K562 (cell line): ENCODE data around the gene TRIM31. TPM values are rescaled to one million over a fixed set of nuclear protein-coding genes. Genes with fewer than 3 reads are reported as not detected.

Experiments
- ATF1 ChIP-seq, 2 experiments: fragments of 450-650 bp in 1 of 2; IDR thresholded peaks; 2 replicates each; pipeline ENCODE4 v1.6.1; 2016; ENCODE audit warnings: missing compliant biosample characterization in 1 of 2, missing genetic modification characterization in 1 of 2
- BCL6 ChIP-seq: fragments of 250-450 bp; sonication (Bioruptor Pico); IDR thresholded peaks from 2 replicates; pipeline ENCODE4 v1.4.0; 2020
- GABPA ChIP-seq: fragments of 200-800 bp; sonication (Bioruptor generic); conservative IDR thresholded peaks from 2 replicates; pipeline ENCODE4 v1.6.1; 2016; ENCODE audit warnings: low read depth, missing genetic modification characterization, missing compliant biosample characterization
- KAT8 ChIP-seq: fragments of 450-650 bp; IDR thresholded peaks from 2 replicates; pipeline ENCODE4 v1.6.1; 2016; ENCODE audit warnings: low read depth, mild to moderate bottlenecking
- NBN ChIP-seq: fragments of 450-650 bp; IDR thresholded peaks from 2 replicates; pipeline ENCODE4 v1.6.1; 2016; ENCODE audit warnings: low read depth, mild to moderate bottlenecking
- POLR2H ChIP-seq: IDR thresholded peaks from 2 replicates; pipeline ENCODE4 v1.6.1; 2016; ENCODE audit warnings: missing genetic modification characterization, low read depth, mild to moderate bottlenecking, control low read depth, missing compliant biosample characterization, moderate library complexity
- SMAD1 ChIP-seq: fragments of 150-350 bp; IDR thresholded peaks from 2 replicates; pipeline ENCODE4 v1.6.1; 2014; ENCODE audit warnings: low read length, low read depth; ENCODE audit not compliant: partially characterized antibody
- SMAD2 ChIP-seq: fragments of 150-350 bp; IDR thresholded peaks from 2 replicates; pipeline ENCODE4 v1.6.1; 2014; ENCODE audit warnings: low read depth, mild to moderate bottlenecking, low read length
- SMAD4 ChIP-seq: fragments of 250-450 bp; sonication (Bioruptor Pico); conservative IDR thresholded peaks from 2 replicates; pipeline ENCODE4 v1.8.0; 2021; ENCODE audit warnings: inconsistent platforms, mild to moderate bottlenecking, moderate library complexity
- TBL1XR1 ChIP-seq, 2 experiments: IDR thresholded peaks; 2 replicates each; pipeline ENCODE4 v1.6.1; 2012; ENCODE audit warnings: improper control_type of control experiment in 2 of 2, low read length in 2 of 2, mild to moderate bottlenecking in 1 of 2
- TEAD4 ChIP-seq, 2 experiments: sonication (generic) in 1 of 2; formaldehyde crosslinking in 1 of 2; IDR thresholded peaks; 2 replicates each; pipeline versions ENCODE4 v1.6.1 to v1.8.0; 2012 to 2022; ENCODE audit warnings: borderline replicate concordance in 1 of 2, inconsistent platforms in 1 of 2, low read length in 1 of 2, mild to moderate bottlenecking in 1 of 2, missing genetic modification reagents in 1 of 2
- ZNF121 ChIP-seq: sonication (generic); formaldehyde crosslinking; conservative IDR thresholded peaks from 2 replicates; pipeline ENCODE4 v1.8.0; 2022; ENCODE audit warnings: missing genetic modification reagents
- ZNF124 ChIP-seq: sonication (generic); formaldehyde crosslinking; IDR thresholded peaks from 2 replicates; pipeline ENCODE4 v1.8.1; 2022; ENCODE audit warnings: missing genetic modification reagents
- ZNF24 ChIP-seq: fragments of 450-650 bp; IDR thresholded peaks from 2 replicates; pipeline ENCODE4 v1.6.1; 2016
- ZNF316 ChIP-seq: fragments of 450-650 bp; IDR thresholded peaks from 2 replicates; pipeline ENCODE4 v1.6.1; 2016
- ZNF384 ChIP-seq: IDR thresholded peaks from 2 replicates; pipeline ENCODE4 v1.6.1; 2012; ENCODE audit warnings: low read depth, low read length, improper control_type of control experiment
- ZNF766 ChIP-seq: fragments of 200-800 bp; sonication (Bioruptor generic); conservative IDR thresholded peaks from 2 replicates; pipeline ENCODE4 v1.6.1; 2016; ENCODE audit warnings: missing genetic modification characterization, missing compliant biosample characterization
- ZSCAN32 ChIP-seq: fragments of 450-650 bp; formaldehyde crosslinking; IDR thresholded peaks from 2 replicates; pipeline ENCODE4 v1.4.0; 2020; ENCODE audit warnings: mild to moderate bottlenecking, moderate library complexity
- polyA plus RNA-seq, 8 experiments: library from polyadenylated mRNA; depleted of rRNA in 4 of 8; stranded (reverse) in 5 of 8; unstranded in 3 of 8; fragments of >200 nt; fragmentation: Nextera tagmentation in 2 of 8; fragmentation: Illumina TruSeq in 1 of 8; extraction: Ambion mirVana in 2 of 8; extraction: Trizol in 1 of 8; gene quantifications; 2 replicates each; pipeline versions ENCODE4 v1.2.1 to v1.2.3, GENCODE V29; 2011 to 2014; ENCODE audit warnings: inconsistent platforms in 1 of 8, missing spikeins in 1 of 8
- total RNA-seq, 7 experiments: library from RNA; depleted of rRNA in 6 of 7; stranded (reverse); fragments of >200 nt in 6 of 7; fragmentation: Illumina TruSeq in 2 of 7; extraction: Trizol in 2 of 7; gene quantifications; 2 replicates each; pipeline versions ENCODE4 v1.2.1 to v1.2.3, GENCODE V29; 2011 to 2021; ENCODE audit warnings: low replicate concordance in 1 of 7
- TF ChIP-seq, protein P1 (sequence below): sonication (generic); formaldehyde crosslinking; IDR thresholded peaks from 2 replicates; pipeline ENCODE4 v1.8.1; 2023; ENCODE audit warnings: mild to moderate bottlenecking, missing genetic modification reagents
- TF ChIP-seq, protein P2 (sequence below): IDR thresholded peaks from 2 replicates; pipeline ENCODE4 v1.6.1; 2014; ENCODE audit warnings: antibody characterized with exemption
- TF ChIP-seq, protein P3 (sequence below): sonication (generic); formaldehyde crosslinking; IDR thresholded peaks from 2 replicates; pipeline ENCODE4 v1.8.0; 2023; ENCODE audit warnings: mild to moderate bottlenecking, missing genetic modification reagents
- TF ChIP-seq, protein P4 (sequence below): fragments of 250-450 bp; sonication (Bioruptor Pico); IDR thresholded peaks from 2 replicates; pipeline ENCODE4 v1.5.0; 2021

The TRIM31 gene
- total and polyA plus RNA-seq, 9 of the 15 experiments (the other 6 are each of a cell fraction or from before 2014, with no cell fraction given), result not detected

DNA sequence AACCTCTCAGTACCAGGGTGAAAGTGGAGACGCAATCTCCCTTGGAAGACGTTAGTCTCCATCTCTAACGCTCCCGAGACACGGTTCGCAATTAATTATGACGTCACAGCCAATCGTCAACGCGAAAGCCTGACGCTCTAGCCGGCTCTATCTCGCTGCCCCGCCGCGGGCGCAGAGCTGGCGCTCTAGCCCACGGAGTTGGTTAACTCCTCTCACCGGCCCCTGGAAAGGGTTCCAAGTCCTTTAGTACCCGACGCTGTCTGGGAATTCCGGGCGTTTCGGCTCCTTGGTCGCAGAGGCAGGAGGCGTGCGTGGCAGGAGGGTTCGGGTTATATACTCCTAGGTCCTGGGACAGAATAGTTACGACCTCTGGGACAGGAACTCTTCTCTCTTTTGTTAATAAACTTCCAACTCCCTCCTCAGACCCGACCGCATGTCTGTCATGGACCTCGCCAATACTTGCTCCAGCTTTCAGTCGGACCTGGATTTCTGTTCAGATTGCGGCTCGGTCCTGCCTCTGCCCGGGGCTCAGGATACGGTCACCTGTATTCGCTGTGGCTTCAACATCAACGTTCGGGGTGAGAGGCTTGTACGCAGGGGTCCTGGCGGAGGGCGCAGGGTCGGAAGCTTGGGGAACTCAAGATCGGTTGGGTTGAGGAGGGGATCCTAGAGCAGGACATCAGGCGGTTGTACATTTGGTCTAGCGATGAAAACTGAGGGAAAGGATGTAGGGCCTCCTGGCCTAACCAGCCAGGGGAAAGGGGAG is 51.6 kb downstream of the TRIM31 start, which contains the start of gene POLR1H (continued):
- TF ChIP-seq, protein P1, sequence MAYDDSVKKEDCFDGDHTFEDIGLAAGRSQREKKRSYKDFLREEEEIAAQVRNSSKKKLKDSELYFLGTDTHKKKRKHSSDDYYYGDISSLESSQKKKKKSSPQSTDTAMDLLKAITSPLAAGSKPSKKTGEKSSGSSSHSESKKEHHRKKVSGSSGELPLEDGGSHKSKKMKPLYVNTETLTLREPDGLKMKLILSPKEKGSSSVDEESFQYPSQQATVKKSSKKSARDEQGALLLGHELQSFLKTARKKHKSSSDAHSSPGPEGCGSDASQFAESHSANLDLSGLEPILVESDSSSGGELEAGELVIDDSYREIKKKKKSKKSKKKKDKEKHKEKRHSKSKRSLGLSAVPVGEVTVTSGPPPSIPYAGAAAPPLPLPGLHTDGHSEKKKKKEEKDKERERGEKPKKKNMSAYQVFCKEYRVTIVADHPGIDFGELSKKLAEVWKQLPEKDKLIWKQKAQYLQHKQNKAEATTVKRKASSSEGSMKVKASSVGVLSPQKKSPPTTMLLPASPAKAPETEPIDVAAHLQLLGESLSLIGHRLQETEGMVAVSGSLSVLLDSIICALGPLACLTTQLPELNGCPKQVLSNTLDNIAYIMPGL (CRISPR knock-in tag), result peak; percentile 23; the same call in 1 of the 2 replicates
- TF ChIP-seq ZNF121, result no peak
- no peak for TF ChIP-seq ZNF384
- no peak for TF ChIP-seq KAT8
- TF ChIP-seq POLR2H (tag), result peak; percentile 95
- peak; percentile 92 for TF ChIP-seq SMAD1
- TF ChIP-seq ZNF24, result 0 out of 2 replicates have a peak, but pooled peaks have one; percentile 40
- TF ChIP-seq GABPA (tag), result peak; percentile 58
- TF ChIP-seq TBL1XR1 (IDR thresholded peaks at IDR 0.05; ENCODE audit: low read length in 2 of 2), result peak in 1 of 2 experiments; percentile 89; a peak in 3 of 4 replicates
- TF ChIP-seq ZSCAN32 (CRISPR knock-in tag), result no peak
- TF ChIP-seq TEAD4 (IDR thresholded peaks at IDR 0.05; ENCODE audit: low read length), result peak; percentile 55; the same call in 1 of the 2 replicates
- TF ChIP-seq TEAD4 (CRISPR knock-in tag; IDR thresholded peaks at IDR 0.05; ENCODE audit: borderline replicate concordance), result no peak
- peak; percentile 62; the same call in 1 of the 2 replicates for TF ChIP-seq ZNF766
- TF ChIP-seq SMAD2, result no peak
- TF ChIP-seq ATF1 (CRISPR knock-in tag; IDR thresholded peaks at IDR 0.05), result peak; percentile 88
- TF ChIP-seq ATF1 (tag; IDR thresholded peaks at IDR 0.05), result peak; percentile 100
- TF ChIP-seq SMAD4, result peak; percentile 88
- no peak for TF ChIP-seq ZNF316
- TF ChIP-seq, protein P2, sequence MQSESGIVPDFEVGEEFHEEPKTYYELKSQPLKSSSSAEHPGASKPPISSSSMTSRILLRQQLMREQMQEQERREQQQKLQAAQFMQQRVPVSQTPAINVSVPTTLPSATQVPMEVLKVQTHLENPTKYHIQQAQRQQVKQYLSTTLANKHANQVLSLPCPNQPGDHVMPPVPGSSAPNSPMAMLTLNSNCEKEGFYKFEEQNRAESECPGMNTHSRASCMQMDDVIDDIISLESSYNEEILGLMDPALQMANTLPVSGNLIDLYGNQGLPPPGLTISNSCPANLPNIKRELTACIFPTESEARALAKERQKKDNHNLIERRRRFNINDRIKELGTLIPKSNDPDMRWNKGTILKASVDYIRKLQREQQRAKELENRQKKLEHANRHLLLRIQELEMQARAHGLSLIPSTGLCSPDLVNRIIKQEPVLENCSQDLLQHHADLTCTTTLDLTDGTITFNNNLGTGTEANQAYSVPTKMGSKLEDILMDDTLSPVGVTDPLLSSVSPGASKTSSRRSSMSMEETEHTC, result no peak
- TF ChIP-seq NBN, result peak; percentile 100
- TF ChIP-seq, protein P3, sequence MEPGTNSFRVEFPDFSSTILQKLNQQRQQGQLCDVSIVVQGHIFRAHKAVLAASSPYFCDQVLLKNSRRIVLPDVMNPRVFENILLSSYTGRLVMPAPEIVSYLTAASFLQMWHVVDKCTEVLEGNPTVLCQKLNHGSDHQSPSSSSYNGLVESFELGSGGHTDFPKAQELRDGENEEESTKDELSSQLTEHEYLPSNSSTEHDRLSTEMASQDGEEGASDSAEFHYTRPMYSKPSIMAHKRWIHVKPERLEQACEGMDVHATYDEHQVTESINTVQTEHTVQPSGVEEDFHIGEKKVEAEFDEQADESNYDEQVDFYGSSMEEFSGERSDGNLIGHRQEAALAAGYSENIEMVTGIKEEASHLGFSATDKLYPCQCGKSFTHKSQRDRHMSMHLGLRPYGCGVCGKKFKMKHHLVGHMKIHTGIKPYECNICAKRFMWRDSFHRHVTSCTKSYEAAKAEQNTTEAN, result no peak
- TF ChIP-seq, protein P4, sequence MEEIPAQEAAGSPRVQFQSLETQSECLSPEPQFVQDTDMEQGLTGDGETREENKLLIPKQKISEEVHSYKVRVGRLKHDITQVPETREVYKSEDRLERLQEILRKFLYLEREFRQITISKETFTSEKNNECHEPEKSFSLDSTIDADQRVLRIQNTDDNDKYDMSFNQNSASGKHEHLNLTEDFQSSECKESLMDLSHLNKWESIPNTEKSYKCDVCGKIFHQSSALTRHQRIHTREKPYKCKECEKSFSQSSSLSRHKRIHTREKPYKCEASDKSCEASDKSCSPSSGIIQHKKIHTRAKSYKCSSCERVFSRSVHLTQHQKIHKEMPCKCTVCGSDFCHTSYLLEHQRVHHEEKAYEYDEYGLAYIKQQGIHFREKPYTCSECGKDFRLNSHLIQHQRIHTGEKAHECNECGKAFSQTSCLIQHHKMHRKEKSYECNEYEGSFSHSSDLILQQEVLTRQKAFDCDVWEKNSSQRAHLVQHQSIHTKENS, result no peak
- no peak for TF ChIP-seq ZNF124
- TF ChIP-seq BCL6 (CRISPR knock-in tag), result no peak
